Mucosa of descending colon (tissue), 3 donors: ENCODE results near the gene CPLANE2. TPM values are rescaled to one million over a fixed set of nuclear protein-coding genes. Genes with fewer than 3 reads are reported as not detected.

Experiments used
- ATAC-seq: fragments of 200-7000 bp; cut with Tn5 transposase; one replicate; pipeline ENCODE4 v1.9.1; 2020; ENCODE audit warnings: mild to moderate bottlenecking, moderate library complexity
- DNase-seq, 3 donors: peaks; one replicate each; pipeline ENCODE4 v3.0.0-alpha.2; 2020
- H3K36me3 ChIP-seq: fragments of 200-600 bp; one replicate; pipeline ENCODE4 v1.8.0; 2021; ENCODE audit warnings: low read depth, mild to moderate bottlenecking
- H3K4me1 ChIP-seq: fragments of 200-600 bp; one replicate; pipeline ENCODE4 v1.8.0; 2021; ENCODE audit warnings: low read depth, mild to moderate bottlenecking
- H3K4me3 ChIP-seq: fragments of 200-600 bp; one replicate; pipeline ENCODE4 v1.8.0; 2021; ENCODE audit warnings: mild to moderate bottlenecking
- H3K9me3 ChIP-seq: fragments of 200-600 bp; one replicate; pipeline ENCODE4 v1.8.0; 2021; ENCODE audit warnings: mild to moderate bottlenecking
- CTCF ChIP-seq: fragments of 200-600 bp; IDR thresholded peaks from one replicate; pipeline ENCODE4 v1.8.0; 2022; ENCODE audit warnings: antibody characterized with exemption, mild to moderate bottlenecking
- intact Hi-C, 2 donors: fragments of 100-400 bp; cut with DNase I in 1 of 2; cut with micrococcal nuclease in 1 of 2; formaldehyde crosslinking; loops; one replicate each; pipeline versions ENCODE4 v1.11.0 to v1.11.1; 2022; cut with DNase I, micrococcal nuclease
- total RNA-seq, 3 donors: library from RNA; stranded (reverse); fragmentation: NEBNext Ultra II Directional in 2 of 3; extraction: Animal tissue kit (Norgen Biotek cat#: 25700) in 2 of 3; gene quantifications; one replicate each; pipeline versions ENCODE4 v1.2.1 to v1.2.4, GENCODE V29; 2021 to 2023
- donor health status: DM: no; HTN: no; CAD: no; lungs with moderate emphysema.
- donor health status: DM: no; HTN: no; CAD: no.
- donor health status: DM: no; HTN: yes; CAD: no.

Gene CPLANE2
- total RNA-seq, 3 donors from 2014 or later = 5.3 to 9.9 (median 5.9) TPM

GRCh38 chr1:16237343-16237830 is 404 bp upstream of the CPLANE2 start:
- no peak for TF ChIP-seq CTCF
- Histone ChIP-seq H3K4me3 (no peak overlapping the region), H3K4me1 (peaks cover 18% of the 10 kb centered on the region), H3K36me3 (no peaks in the 10 kb centered on the region), H3K9me3 (no peaks in the 10 kb centered on the region)
- ATAC-seq = no peak
- intact Hi-C loops = no loop called here
- no peak for DNase-seq

GRCh38 chr1:16235944-16236510 is 956 bp downstream of the CPLANE2 start:
- peak; percentile 72 for ATAC-seq
- intact Hi-C loops = no loop called here
- no peak overlapping the region for H3K4me3 ChIP-seq

GRCh38 chr1:16235347-16235746 is 1.6 kb downstream of the CPLANE2 start:
- no peak for TF ChIP-seq CTCF
- Histone ChIP-seq H3K4me3 (no peak overlapping the region), H3K36me3 (no peaks in the 10 kb centered on the region), H3K9me3 (no peaks in the 10 kb centered on the region), H3K4me1 (peaks cover 18% of the 10 kb centered on the region)
- intact Hi-C loops = no loop called here
- ATAC-seq (no peak), DNase-seq (no peak)

More at GRCh38 chr1:16235944-16236510, 956 bp downstream of the CPLANE2 start:
- Histone ChIP-seq H3K36me3 (no peaks in the 10 kb centered on the region), H3K4me1 (peaks cover 18% of the 10 kb centered on the region), H3K9me3 (no peaks in the 10 kb centered on the region)
- peak in 2 of 3 donors; percentile 61 to 69 for DNase-seq
- TF ChIP-seq CTCF = no peak

GRCh38 chr1:16233431-16233830 is 3.6 kb downstream of the CPLANE2 start:
- H3K36me3 ChIP-seq = no peaks in the 10 kb centered on the region
- no peak for DNase-seq

GRCh38 chr1:16232316-16232710 is 4.7 kb downstream of the CPLANE2 start:
- intact Hi-C loops = no loop called here
- Histone ChIP-seq H3K4me1 (peaks cover 10% of the 10 kb centered on the region), H3K4me3 (no peak overlapping the region), H3K9me3 (no peaks in the 10 kb centered on the region), H3K36me3 (no peaks in the 10 kb centered on the region)
- DNase-seq (no peak), ATAC-seq (no peak)
- no peak for TF ChIP-seq CTCF

More at GRCh38 chr1:16233431-16233830, 3.6 kb downstream of the CPLANE2 start:
- ATAC-seq = no peak
- intact Hi-C loops = no loop called here
- Histone ChIP-seq H3K4me3 (no peak overlapping the region), H3K4me1 (peaks cover 18% of the 10 kb centered on the region), H3K9me3 (no peaks in the 10 kb centered on the region)
- no peak for TF ChIP-seq CTCF
